Activated B cell treated with CpG ODN at 0.5 μM for 24 hours (primary cell): ENCODE measurements around the gene HS3ST3B1. TPM values are rescaled to one million over a fixed set of nuclear protein-coding genes. Genes with fewer than 3 reads are reported as not detected.

Experiments used
- ATAC-seq: fragments of 200-7000 bp; cut with Tn5 transposase; one replicate; pipeline ENCODE4 v1.10.0; 2021; ENCODE audit warnings: low read depth, mild to moderate bottlenecking, moderate library complexity
- CTCF ChIA-PET: fragments of 350-600 bp; sonication (Branson Sonifier 250); formaldehyde crosslinking; loops from one replicate; lab custom pipeline; 2021; ENCODE audit warnings: antibody characterized with exemption; lab: Charles Lee
- POLR2A ChIA-PET: fragments of 350-600 bp; sonication (Branson Sonifier 250); formaldehyde crosslinking; loops from one replicate; lab custom pipeline; 2021; ENCODE audit warnings: antibody characterized with exemption; lab: Charles Lee
- DNase-seq: peaks from one replicate; pipeline ENCODE4 v3.0.0; 2022
- H3K27ac Mint-ChIP-seq: one replicate; pipeline ENCODE4 v1.8.0; 2020; ENCODE audit warnings: mixed read lengths
- H3K27me3 Mint-ChIP-seq: one replicate; pipeline ENCODE4 v1.8.0; 2021; ENCODE audit warnings: mixed read lengths
- H3K36me3 Mint-ChIP-seq: one replicate; pipeline ENCODE4 v1.8.0; 2021; ENCODE audit warnings: low read depth, mixed read lengths
- H3K4me1 Mint-ChIP-seq: one replicate; pipeline ENCODE4 v1.8.0; 2021; ENCODE audit warnings: mixed read lengths
- H3K4me3 Mint-ChIP-seq: one replicate; pipeline ENCODE4 v1.8.0; 2020; ENCODE audit warnings: mild to moderate bottlenecking, mixed read lengths
- H3K9me3 Mint-ChIP-seq: one replicate; pipeline ENCODE4 v1.8.0; 2020; ENCODE audit warnings: mixed read lengths
- CTCF ChIP-seq: fragments of 200-600 bp; IDR thresholded peaks from one replicate; pipeline ENCODE4 v1.8.0; 2022; ENCODE audit warnings: antibody characterized with exemption, mild to moderate bottlenecking
- intact Hi-C: fragments of 100-400 bp; cut with micrococcal nuclease; formaldehyde crosslinking; loops from one replicate; pipeline ENCODE4 v1.15.1; 2024
- total RNA-seq: library from RNA; stranded (reverse); gene quantifications from 2 replicates; pipeline ENCODE4 v1.2.3, GENCODE V29; 2022

Gene HS3ST3B1
- total RNA-seq, 1 donor from 2014 or later = 3.3 TPM

GRCh38 chr17:14359163-14360020 is 58.5 kb downstream of the HS3ST3B1 start:
- POLR2A ChIA-PET = interaction anchor here (0.8 to 3.3 kb wide), 9 partner anchors 8 to 428 kb away, joined by 3 to 24 read pairs (median 4); partner anchors contain the start of gene HS3ST3B1

GRCh38 chr17:14360856-14361255 is 60.0 kb downstream of the HS3ST3B1 start:
- ChIA-PET POLR2A (no interaction called here), CTCF (no interaction called here)
- intact Hi-C loops = no loop called here
- H3K4me1 Mint-ChIP-seq = peaks cover 26% of the 10 kb centered on the region
- no peaks in the 10 kb centered on the region for H3K27me3 Mint-ChIP-seq
- H3K9me3 Mint-ChIP-seq = no peaks in the 10 kb centered on the region
- no peak for TF ChIP-seq CTCF
- no peaks in the 10 kb centered on the region for H3K36me3 Mint-ChIP-seq
- peak overlapping the region; percentile 38 for H3K4me3 Mint-ChIP-seq
- no peak for DNase-seq
- no peak for ATAC-seq
- H3K27ac Mint-ChIP-seq = no peak overlapping the region

More at GRCh38 chr17:14359163-14360020, 58.5 kb downstream of the HS3ST3B1 start:
- CTCF ChIA-PET = interaction anchor here (1.0 to 1.9 kb wide), 6 partner anchors 24 to 428 kb away, joined by 3 to 10 read pairs (median 3); partner anchors contain the start of gene HS3ST3B1
- ATAC-seq (peak; percentile 98), DNase-seq (peak; percentile 61)
- peak overlapping the region; percentile 26 for H3K4me3 Mint-ChIP-seq
- peaks cover 26% of the 10 kb centered on the region for H3K4me1 Mint-ChIP-seq
- intact Hi-C loops = loop anchor here (1.0 to 10.0 kb wide), 9 partner anchors 8 to 763 kb away; no protein-coding TSS in a partner anchor
- no peaks in the 10 kb centered on the region for H3K9me3 Mint-ChIP-seq
- TF ChIP-seq CTCF = no peak
- H3K36me3 Mint-ChIP-seq = no peaks in the 10 kb centered on the region
- no peaks in the 10 kb centered on the region for H3K27me3 Mint-ChIP-seq
- H3K27ac Mint-ChIP-seq = peak overlapping the region; percentile 8

GRCh38 chr17:14361470-14361869 is 60.6 kb downstream of the HS3ST3B1 start:
- Mint-ChIP-seq H3K27ac (no peak overlapping the region), H3K36me3 (no peaks in the 10 kb centered on the region), H3K27me3 (no peaks in the 10 kb centered on the region), H3K9me3 (no peaks in the 10 kb centered on the region), H3K4me3 (no peak overlapping the region), H3K4me1 (peaks cover 26% of the 10 kb centered on the region)
- no peak for DNase-seq
- ChIA-PET POLR2A (interaction anchor here (2.4 kb wide), 1 partner anchor 67 kb away, joined by 7 read pairs; no protein-coding TSS in a partner anchor), CTCF (interaction anchor here (0.7 kb wide), 1 partner anchor 68 kb away, joined by 3 read pairs; no protein-coding TSS in a partner anchor)
- intact Hi-C loops = no loop called here
- no peak for ATAC-seq
- TF ChIP-seq CTCF = no peak

- Mint-ChIP-seq H3K4me1 (peaks cover 26% of the 10 kb centered on the region), H3K9me3 (no peaks in the 10 kb centered on the region), H3K27ac (no peak overlapping the region), H3K36me3 (no peaks in the 10 kb centered on the region), H3K27me3 (no peaks in the 10 kb centered on the region), H3K4me3 (no peak overlapping the region)
- no peak for TF ChIP-seq CTCF
- DNase-seq = no peak
- no peak for ATAC-seq
- ChIA-PET CTCF (interaction anchor here (0.7 kb wide), 1 partner anchor 67 kb away, joined by 3 read pairs; no protein-coding TSS in a partner anchor), POLR2A (interaction anchor here (2.4 kb wide), 1 partner anchor 66 kb away, joined by 7 read pairs; no protein-coding TSS in a partner anchor)
- intact Hi-C loops = no loop called here
Observed at GRCh38 chr17:14361945-14362508, 61.1 kb downstream of the HS3ST3B1 start.

GRCh38 chr17:14366199-14366598 is 65.3 kb downstream of the HS3ST3B1 start:
- H3K9me3 Mint-ChIP-seq = no peaks in the 10 kb centered on the region
- DNase-seq (no peak), ATAC-seq (no peak)
- no peak overlapping the region for H3K4me3 Mint-ChIP-seq
- intact Hi-C loops = no loop called here
- peaks cover 12% of the 10 kb centered on the region for H3K27me3 Mint-ChIP-seq
- H3K27ac Mint-ChIP-seq = no peak overlapping the region
- no peaks in the 10 kb centered on the region for H3K36me3 Mint-ChIP-seq
- no peak for TF ChIP-seq CTCF
- peaks cover under 1% of the 10 kb centered on the region for H3K4me1 Mint-ChIP-seq
- POLR2A ChIA-PET = no interaction called here
- CTCF ChIA-PET = no interaction called here
